Brain microvascular endothelial cell (primary cell): ENCODE results near the gene SERGEF.

Source experiments
- DNase-seq: peaks from one replicate; pipeline ENCODE4 v3.0.0-alpha.2; 2020
- H3K27ac ChIP-seq: fragments of 250-450 bp; sonication (Bioruptor Pico); 2 replicates; pipeline ENCODE4 v1.5.1; 2020; ENCODE audit warnings: mild to moderate bottlenecking, moderate library complexity
- H3K27me3 ChIP-seq: fragments of 250-450 bp; sonication (Bioruptor Pico); replicated peaks from 2 replicates; pipeline ENCODE4 v1.5.1; 2020; ENCODE audit warnings: mild to moderate bottlenecking
- H3K36me3 ChIP-seq: fragments of 250-450 bp; sonication (Bioruptor Pico); replicated peaks from 2 replicates; pipeline ENCODE4 v1.5.1; 2020; ENCODE audit warnings: mild to moderate bottlenecking
- H3K4me3 ChIP-seq: 2 replicates; pipeline ENCODE4 v1.5.1; 2011; ENCODE audit warnings: low read depth, mild to moderate bottlenecking, control low read depth, low read length, moderate library complexity
- in situ Hi-C: cut with HindIII; loops from 2 replicates; pipeline ENCODE4 v1.10.0; 2017; ENCODE audit warnings: low sequenced_read_pairs, low pct_ligation_motif_present
- TF ChIP-seq, protein P1 (sequence below): IDR thresholded peaks from 2 replicates; pipeline ENCODE4 v1.5.1; 2011; ENCODE audit warnings: low read depth, mild to moderate bottlenecking, moderate library complexity, low read length, control low read depth, inconsistent platforms; ENCODE audit errors: missing control alignments

The SERGEF gene

DNA sequence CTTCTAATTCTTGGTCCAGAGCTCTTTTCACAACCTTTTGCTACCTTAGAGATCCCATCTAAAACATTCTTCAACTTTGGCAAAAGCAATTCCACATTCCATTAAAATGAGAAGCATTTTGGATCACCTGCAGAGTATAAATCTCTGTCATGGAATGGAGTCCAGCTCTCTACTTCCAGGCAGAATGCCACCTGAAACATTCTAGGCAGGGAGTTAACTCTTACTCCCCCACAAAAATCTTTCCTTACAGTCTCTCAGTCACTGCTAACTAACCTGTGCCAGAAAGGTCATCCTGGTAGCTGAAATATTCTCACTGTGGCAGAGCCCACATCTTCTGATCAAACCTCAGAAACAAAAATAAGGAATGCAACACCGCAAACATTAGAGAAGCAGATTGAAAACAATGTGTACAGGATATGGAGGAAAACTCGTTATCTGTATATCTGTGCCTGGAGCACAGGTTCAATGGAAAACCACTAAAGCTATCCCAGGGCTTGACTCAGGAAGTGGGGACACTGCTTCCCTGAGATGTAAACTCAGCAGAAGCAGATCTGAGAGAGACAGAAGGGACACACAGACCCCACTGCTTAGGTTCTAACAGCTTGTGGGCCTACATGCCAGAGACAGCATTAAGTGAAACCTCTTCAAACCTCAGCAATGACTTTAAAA lies 199.3 kb downstream of the SERGEF start:
- Histone ChIP-seq H3K27ac (no peak overlapping the region), H3K27me3 (no peaks in the 10 kb centered on the region), H3K4me3 (no peak overlapping the region), H3K36me3 (no peaks in the 10 kb centered on the region)
- in situ Hi-C loops = no loop called here
- DNase-seq = no peak
- TF ChIP-seq, protein P1, sequence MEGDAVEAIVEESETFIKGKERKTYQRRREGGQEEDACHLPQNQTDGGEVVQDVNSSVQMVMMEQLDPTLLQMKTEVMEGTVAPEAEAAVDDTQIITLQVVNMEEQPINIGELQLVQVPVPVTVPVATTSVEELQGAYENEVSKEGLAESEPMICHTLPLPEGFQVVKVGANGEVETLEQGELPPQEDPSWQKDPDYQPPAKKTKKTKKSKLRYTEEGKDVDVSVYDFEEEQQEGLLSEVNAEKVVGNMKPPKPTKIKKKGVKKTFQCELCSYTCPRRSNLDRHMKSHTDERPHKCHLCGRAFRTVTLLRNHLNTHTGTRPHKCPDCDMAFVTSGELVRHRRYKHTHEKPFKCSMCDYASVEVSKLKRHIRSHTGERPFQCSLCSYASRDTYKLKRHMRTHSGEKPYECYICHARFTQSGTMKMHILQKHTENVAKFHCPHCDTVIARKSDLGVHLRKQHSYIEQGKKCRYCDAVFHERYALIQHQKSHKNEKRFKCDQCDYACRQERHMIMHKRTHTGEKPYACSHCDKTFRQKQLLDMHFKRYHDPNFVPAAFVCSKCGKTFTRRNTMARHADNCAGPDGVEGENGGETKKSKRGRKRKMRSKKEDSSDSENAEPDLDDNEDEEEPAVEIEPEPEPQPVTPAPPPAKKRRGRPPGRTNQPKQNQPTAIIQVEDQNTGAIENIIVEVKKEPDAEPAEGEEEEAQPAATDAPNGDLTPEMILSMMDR = no peak

DNA sequence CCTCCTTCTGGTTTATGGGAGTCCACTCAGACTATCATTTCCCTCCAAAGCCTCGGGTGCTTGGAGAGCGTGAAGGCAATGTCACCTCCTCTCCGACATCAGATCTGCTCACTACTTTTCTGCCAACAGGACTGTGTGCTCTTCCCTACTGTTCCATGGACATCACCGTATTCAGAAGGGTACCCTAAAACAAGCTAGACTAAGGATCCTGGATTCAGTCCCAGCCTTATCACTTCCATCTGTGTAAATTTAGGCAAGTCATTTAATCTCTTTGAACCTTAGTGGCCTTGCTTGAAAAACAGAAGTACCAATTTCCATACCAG lies 200.0 kb downstream of the SERGEF start:
- DNase-seq = no peak
- Histone ChIP-seq H3K27ac (no peak overlapping the region), H3K36me3 (no peaks in the 10 kb centered on the region), H3K4me3 (no peak overlapping the region), H3K27me3 (no peaks in the 10 kb centered on the region)
- in situ Hi-C loops = no loop called here
- TF ChIP-seq, protein P1 = no peak

DNA sequence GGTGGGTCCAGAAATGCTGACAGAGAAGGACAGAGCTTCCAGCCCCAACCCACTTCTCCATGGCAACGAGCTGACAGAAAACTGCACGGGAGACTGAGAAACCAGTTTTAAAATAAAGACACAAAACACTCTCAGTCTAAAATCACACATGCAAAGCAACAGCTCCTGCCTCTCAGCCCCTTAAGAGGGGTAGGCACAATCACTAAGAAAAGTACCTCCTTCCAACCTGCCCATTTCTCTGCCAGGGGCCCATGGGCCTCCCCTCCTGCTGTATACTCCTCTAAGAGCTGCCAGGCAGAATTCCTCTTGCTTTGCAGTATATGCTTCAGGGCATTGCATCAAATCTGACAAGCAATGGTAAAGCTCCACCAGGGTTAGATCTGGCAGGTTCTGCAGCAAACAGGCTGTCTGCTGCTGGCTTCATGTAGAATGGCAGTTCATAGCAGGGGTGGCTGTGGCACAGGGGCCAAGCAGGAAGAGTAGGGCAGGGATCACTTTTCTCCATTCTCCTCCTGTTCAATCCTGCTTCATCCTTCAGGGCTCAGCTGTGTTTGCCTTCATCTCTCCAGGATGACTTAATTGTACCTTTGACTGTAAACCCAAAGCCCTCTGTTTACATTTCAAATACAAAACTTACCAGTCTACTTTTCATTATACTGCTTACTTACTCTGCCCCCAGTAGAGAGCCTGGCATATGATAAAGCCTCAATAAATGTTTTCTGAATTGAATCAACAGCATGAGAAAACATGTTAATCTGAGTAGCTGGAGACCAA lies 200.6 kb downstream of the SERGEF start:
- DNase-seq = no peak
- H3K36me3 ChIP-seq = no peaks in the 10 kb centered on the region
- no peaks in the 10 kb centered on the region for H3K27me3 ChIP-seq
- H3K4me3 ChIP-seq = no peak overlapping the region
- H3K27ac ChIP-seq = no peak overlapping the region
- in situ Hi-C loops = no loop called here
- TF ChIP-seq, protein P1 = no peak

DNA sequence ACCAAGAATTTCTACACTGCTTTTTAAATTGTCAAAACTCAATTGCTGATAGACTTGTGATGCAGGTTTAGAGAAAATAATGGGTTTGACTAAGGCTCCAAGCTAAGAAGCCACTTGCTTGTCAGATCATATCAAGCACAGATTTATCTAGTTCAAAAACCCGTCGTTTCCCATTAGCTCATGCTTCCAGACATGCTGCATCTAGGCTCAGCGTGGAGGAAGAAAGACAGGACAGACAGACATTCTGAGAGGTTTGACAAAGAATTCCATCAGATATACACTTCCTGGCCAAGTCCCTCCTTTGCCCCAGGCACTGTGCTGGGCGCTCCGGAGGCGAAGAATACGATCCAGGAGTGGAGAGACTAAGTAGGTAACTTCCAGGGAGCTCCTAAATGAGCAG lies 201.5 kb downstream of the SERGEF start:
- no peak for DNase-seq
- TF ChIP-seq, protein P1 = no peak
- no peak overlapping the region for H3K4me3 ChIP-seq
- in situ Hi-C loops = no loop called here
- H3K27ac ChIP-seq = no peak overlapping the region
- no peaks in the 10 kb centered on the region for H3K27me3 ChIP-seq
- no peaks in the 10 kb centered on the region for H3K36me3 ChIP-seq

- TF ChIP-seq, protein P1 = no peak
- peak; percentile 34 for DNase-seq
- in situ Hi-C loops = no loop called here
These were observed 202.1 kb downstream of the SERGEF start for GRCh38 chr11:17810746-17811145.

More at GRCh38 chr11:17810746-17811145, 202.1 kb downstream of the SERGEF start:
- no peak overlapping the region for H3K27ac ChIP-seq
- H3K27me3 ChIP-seq = no peaks in the 10 kb centered on the region
- no peak overlapping the region for H3K4me3 ChIP-seq
- no peaks in the 10 kb centered on the region for H3K36me3 ChIP-seq
